GM10248 (cell line): Measurements from ENCODE around the gene ASB6.
"Not testable (repeated sequence)": the region's sequence is repeated elsewhere in the genome, so short reads cannot be mapped to it uniquely, and the experiment has no call there.

Experiments
- CTCF ChIA-PET: fragments of 300-600 bp; sonication (Branson Sonifier 250); formaldehyde crosslinking; extraction: SDS; loops from one replicate; lab custom pipeline; 2021; ENCODE audit warnings: antibody characterized with exemption; lab: Yijun Ruan, JAX
- POLR2A ChIA-PET: fragments of 350-650 bp; sonication (Branson Sonifier 250); formaldehyde crosslinking; extraction: SDS; loops from one replicate; lab custom pipeline; 2020; ENCODE audit warnings: antibody characterized with exemption; lab: Yijun Ruan, JAX
- DNase-seq: peaks from one replicate; pipeline ENCODE4 v3.0.0; 2012; ENCODE audit errors: extremely low spot score
- CTCF ChIP-seq: IDR thresholded peaks from 2 replicates; pipeline ENCODE4 v1.5.1; 2012; ENCODE audit warnings: mild to moderate bottlenecking, low read depth; ENCODE audit errors: extremely low read depth, missing control alignments, control extremely low read depth

Gene ASB6

GRCh38 chr9:129665814-129666520 is 24.0 kb upstream of the ASB6 start:
- no peak for DNase-seq
- no peak for TF ChIP-seq CTCF
- ChIA-PET CTCF (no interaction called here), POLR2A (no interaction called here)

GRCh38 chr9:129665389-129665775 is 23.4 kb upstream of the ASB6 start, which contains the start of gene PRRX2:
TSS of gene PRRX2 (plus strand) at chr9:129665647. CDS start at chr9:129665868, 221 bp downstream.
- CTCF ChIA-PET, result no interaction called here
- no peak for TF ChIP-seq CTCF
- POLR2A ChIA-PET, result no interaction called here
- no peak for DNase-seq

GRCh38 chr9:129664746-129665388 is 22.9 kb upstream of the ASB6 start:
- ChIA-PET CTCF (no interaction called here), POLR2A (no interaction called here)
- no peak for DNase-seq
- no peak for TF ChIP-seq CTCF

GRCh38 chr9:129662239-129662638 is 20.3 kb upstream of the ASB6 start:
- POLR2A ChIA-PET, DNase-seq: not testable (repeated sequence)
- CTCF ChIA-PET, result interaction anchor here (1.9 kb wide), 1 partner anchor 19 kb away, joined by 4 read pairs; no protein-coding TSS in a partner anchor

GRCh38 chr9:129661029-129661428 is 19.1 kb upstream of the ASB6 start:
- no peak for DNase-seq
- TF ChIP-seq CTCF, result no peak
- CTCF ChIA-PET, result interaction anchor here (1.9 kb wide), 1 partner anchor 18 kb away, joined by 4 read pairs; no protein-coding TSS in a partner anchor
- POLR2A ChIA-PET, result no interaction called here

GRCh38 chr9:129656795-129657390 is 14.9 kb upstream of the ASB6 start:
- POLR2A ChIA-PET, result no interaction called here
- DNase-seq, result no peak
- TF ChIP-seq CTCF, result no peak
- CTCF ChIA-PET, result interaction anchor here (1.3 to 1.8 kb wide), 2 partner anchors 10 to 70 kb away, joined by 3 to 5 read pairs; no protein-coding TSS in a partner anchor
